ENCODE data around the gene NRXN3. TPM values are rescaled to one million over a fixed set of nuclear protein-coding genes. Genes with fewer than 3 reads are reported as not detected.

Gene NRXN3
- total RNA-seq, 1 experiment from 2014 or later: 0.02 TPM

DNA sequence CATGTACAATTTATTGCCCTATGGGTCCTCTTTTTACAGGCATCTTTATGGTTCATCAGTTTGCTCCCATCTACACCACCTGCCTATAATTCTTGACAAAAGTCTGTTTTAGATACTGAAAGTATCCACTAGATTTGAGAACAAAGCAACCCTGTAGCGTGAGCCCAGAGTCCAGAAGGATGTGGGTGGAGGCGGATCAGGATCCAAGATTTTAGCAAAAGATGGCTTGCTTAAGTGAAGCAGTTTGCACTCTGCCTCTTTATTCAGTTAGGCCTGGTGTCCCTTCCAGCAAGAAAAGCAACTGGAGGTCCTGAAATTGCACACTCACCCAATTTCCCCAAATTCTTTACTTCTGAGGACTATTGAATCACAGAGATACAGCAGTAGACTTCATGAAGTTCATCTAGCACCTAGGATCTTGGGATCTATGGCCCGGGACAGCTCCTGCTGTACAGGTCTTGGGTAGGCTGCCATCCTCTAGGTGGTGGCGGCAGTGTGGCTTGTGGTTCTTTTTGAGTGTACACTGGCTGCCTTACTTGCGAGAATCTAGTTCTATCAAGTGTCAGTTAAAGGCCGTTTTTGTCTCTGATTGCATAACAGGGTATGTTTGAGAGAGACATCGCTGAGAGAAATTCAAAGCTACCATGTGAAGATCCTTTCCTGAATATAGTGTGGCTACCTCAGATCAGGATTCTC is 873.2 kb downstream of the NRXN3 start:
- Histone ChIP-seq H3K9me3 (replicated peaks) (no peaks in the 10 kb centered on the region), H3K27ac (no peak overlapping the region), H3K4me3 (no peak overlapping the region), H3K27me3 (no peaks in the 10 kb centered on the region), H3K36me3 (no peaks in the 10 kb centered on the region), H3K4me1 (no peaks in the 10 kb centered on the region)
- no peak for DNase-seq

DNA sequence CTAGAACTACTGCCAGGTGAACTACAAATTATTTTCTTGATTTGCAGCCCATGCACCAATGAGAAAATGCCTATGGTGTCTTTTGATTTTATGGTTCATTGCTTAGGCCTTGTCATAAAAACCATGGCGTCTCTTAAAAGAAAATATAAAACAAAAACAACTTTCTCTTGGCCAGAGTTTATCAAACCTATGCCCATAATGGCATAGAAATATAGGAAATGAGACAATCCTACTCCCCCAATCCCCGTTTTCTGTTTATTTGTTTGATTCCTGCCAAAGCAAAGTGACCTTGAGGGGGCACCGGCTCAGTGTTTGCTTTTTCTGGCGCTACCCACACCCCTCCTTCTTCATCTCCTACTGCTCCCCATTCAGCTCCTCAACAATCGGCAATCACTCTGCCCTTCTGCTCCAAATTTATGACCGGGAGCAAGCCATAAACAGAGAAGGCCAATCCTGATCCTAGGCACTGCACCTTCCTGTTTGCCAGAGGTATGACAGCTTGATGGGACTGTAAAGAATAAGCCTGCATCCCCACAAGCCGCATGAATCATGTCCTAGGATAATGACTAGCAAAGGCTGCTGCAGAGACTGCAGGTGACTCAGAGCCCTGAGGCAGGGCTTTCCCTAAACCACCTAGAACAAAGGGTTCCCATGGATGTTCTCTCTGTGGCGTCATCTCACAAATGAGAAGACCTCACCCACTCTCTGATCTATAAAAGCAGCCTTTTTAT is 874.9 kb downstream of the NRXN3 start:
- H3K36me3 ChIP-seq: no peaks in the 10 kb centered on the region
- no peaks in the 10 kb centered on the region for H3K4me1 ChIP-seq
- H3K27me3 ChIP-seq: no peaks in the 10 kb centered on the region
- no peaks in the 10 kb centered on the region for H3K9me3 ChIP-seq (replicated peaks)
- peak; percentile 17 for DNase-seq
- H3K27ac ChIP-seq: no peak overlapping the region
- H3K4me3 ChIP-seq: no peak overlapping the region

DNA sequence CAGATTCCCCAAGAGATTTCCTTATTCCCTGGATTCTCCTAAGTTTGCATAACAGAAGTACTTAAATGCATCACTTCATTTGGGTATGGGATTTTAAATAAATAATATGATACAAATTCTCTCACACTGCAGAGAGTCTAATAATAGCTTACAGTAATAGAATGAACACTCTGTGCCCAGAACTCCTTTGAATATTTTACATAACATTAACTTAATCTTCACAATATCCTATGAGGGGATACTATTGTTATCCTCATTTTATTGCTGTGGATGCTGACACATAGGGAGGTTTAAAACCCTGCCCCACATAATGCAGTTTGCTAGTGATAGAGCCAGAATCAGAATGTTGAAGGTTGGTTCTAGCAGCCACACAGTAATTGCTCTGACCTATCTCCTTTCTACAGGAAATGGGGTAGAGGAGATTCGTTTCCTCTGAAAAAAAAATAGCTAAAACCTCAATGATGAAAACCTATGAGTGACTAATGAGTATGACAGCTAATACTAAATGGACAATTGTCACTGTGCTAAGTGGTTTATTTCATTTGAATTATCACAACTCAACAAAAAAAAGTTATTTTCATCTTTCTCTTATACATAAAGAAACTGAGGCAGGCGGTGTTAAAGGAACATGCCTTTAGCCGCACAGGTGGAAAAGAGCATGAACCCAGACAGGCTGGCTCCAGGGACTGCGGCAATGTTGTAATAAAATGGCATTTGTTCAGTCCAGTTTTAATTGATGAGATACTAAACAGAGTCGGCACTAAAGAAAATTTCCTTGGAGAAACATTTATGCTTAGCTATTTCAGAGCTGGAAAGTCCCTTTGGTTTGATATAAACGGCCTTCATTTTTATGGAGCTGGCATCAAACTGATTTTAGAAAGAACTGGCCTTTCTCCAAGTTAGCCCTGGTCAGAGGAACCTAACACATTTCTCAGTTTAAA is 880.9 kb downstream of the NRXN3 start:
- no peaks in the 10 kb centered on the region for H3K36me3 ChIP-seq
- H3K4me1 ChIP-seq: no peaks in the 10 kb centered on the region
- no peak for DNase-seq
- H3K4me3 ChIP-seq: no peak overlapping the region
- H3K9me3 ChIP-seq (replicated peaks): no peaks in the 10 kb centered on the region
- no peaks in the 10 kb centered on the region for H3K27me3 ChIP-seq
- no peak overlapping the region for H3K27ac ChIP-seq

DNA sequence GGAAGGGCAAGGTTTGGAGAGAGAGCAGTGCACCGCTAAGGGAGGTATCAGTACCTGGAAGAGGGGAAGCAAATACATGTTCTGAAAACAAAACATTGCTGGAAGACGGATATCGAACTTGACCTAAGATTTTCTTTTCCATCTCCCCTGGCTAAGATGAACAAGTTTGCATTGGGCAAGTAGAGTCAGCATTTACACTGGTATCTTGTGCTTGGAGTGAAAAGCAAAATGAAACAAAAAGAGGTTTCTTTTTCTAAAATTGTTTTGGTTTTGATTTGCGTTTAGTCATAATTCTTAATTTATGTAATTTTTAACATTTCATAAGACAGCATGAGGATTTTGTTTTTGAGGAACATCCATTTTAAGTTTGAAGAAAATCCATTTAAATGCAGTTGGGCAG is 881.6 kb downstream of the NRXN3 start:
- no peak for DNase-seq
- Histone ChIP-seq H3K36me3 (no peaks in the 10 kb centered on the region), H3K4me1 (no peaks in the 10 kb centered on the region), H3K27me3 (no peaks in the 10 kb centered on the region), H3K4me3 (no peak overlapping the region), H3K9me3 (replicated peaks) (no peaks in the 10 kb centered on the region), H3K27ac (no peak overlapping the region)

DNA sequence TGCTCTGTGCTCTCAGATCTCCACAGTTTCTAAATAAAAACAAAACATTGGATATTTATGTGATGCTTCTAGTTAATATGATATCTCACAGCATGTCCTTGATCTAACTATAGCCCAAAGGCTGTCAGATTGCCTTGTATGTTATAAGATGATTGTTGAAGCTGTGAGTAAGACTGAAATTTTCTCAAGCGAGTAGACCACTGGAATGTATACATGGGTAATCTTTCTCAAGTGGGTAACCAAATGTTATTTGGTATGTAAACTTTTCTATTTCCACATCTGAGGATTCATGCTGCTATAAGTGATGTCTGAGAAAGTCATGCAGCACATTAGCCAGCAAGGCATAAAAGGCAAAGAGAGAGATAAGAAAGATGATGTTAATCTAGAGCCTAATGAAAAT is 886.7 kb downstream of the NRXN3 start:
- Histone ChIP-seq H3K4me1 (no peaks in the 10 kb centered on the region), H3K4me3 (no peak overlapping the region), H3K27ac (no peak overlapping the region), H3K9me3 (replicated peaks) (no peaks in the 10 kb centered on the region), H3K36me3 (no peaks in the 10 kb centered on the region), H3K27me3 (no peaks in the 10 kb centered on the region)
- DNase-seq: no peak

DNA sequence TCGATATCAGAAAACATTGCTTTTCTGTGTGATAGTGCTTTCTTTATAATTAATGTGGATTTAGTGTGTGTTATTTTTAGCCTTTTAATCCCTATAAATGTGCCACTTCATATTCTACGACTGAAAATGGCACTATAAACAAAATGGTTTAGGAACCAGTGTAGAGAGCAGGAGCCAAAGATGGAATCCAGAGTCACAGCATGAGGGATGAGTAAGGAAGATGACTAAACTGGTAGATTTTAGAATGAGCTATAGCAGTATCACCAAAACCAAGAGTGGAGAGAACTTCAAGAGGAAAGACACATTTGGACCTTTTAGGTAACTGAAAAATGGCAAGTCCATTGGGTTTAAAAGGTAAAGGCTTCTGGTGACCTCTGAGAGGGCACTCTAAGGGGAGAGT is 887.2 kb downstream of the NRXN3 start:
- Histone ChIP-seq H3K27me3 (no peaks in the 10 kb centered on the region), H3K9me3 (replicated peaks) (no peaks in the 10 kb centered on the region), H3K27ac (no peak overlapping the region), H3K4me3 (no peak overlapping the region), H3K4me1 (no peaks in the 10 kb centered on the region), H3K36me3 (no peaks in the 10 kb centered on the region)
- DNase-seq: no peak

DNA sequence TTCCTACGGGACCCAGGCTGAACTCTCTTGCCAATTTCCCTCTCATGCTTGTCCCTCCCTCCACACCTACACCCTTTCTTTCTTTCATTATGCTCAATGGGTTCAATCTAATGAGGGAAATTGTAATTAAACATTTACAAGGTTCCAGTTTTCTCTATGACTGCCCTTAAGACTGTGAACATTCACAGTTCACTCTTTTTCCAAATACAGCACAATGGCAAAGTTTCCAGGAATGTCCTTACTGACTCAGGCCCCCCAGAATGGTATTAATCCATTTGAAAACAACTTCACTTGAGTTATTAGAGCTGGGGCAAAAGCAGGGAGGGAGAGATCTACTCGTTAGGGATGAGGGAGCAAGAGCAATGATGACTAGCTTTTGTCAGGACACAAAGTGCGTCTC is 892.1 kb downstream of the NRXN3 start:
- no peak for DNase-seq
- H3K27me3 ChIP-seq: no peaks in the 10 kb centered on the region
- H3K27ac ChIP-seq: no peak overlapping the region
- H3K36me3 ChIP-seq: no peaks in the 10 kb centered on the region
- H3K4me3 ChIP-seq: no peak overlapping the region
- H3K9me3 ChIP-seq (replicated peaks): no peaks in the 10 kb centered on the region
- no peaks in the 10 kb centered on the region for H3K4me1 ChIP-seq

DNA sequence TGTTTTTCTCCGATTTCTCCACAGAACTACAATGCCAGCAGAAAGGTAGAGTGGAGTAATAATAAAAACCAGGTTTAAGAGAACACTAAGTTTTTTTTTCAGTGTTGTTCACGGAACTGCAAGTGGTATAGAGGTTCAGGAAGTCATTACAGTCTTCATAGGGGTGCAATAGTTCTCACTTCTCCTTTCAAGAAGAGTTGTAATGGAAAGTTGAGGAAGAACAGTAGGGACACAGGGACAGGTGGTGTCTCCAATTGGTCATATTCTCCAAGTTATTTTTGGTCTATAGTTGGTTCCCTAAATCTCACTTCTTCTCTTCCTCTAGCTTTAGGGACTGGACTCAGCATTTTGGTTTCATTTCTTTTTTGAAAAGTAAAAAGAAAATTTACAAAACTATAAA is 894.0 kb downstream of the NRXN3 start:
- H3K4me3 ChIP-seq: no peak overlapping the region
- DNase-seq: no peak
- H3K4me1 ChIP-seq: no peaks in the 10 kb centered on the region
- no peak overlapping the region for H3K27ac ChIP-seq
- no peaks in the 10 kb centered on the region for H3K9me3 ChIP-seq (replicated peaks)
- no peaks in the 10 kb centered on the region for H3K36me3 ChIP-seq
- no peaks in the 10 kb centered on the region for H3K27me3 ChIP-seq

DNA sequence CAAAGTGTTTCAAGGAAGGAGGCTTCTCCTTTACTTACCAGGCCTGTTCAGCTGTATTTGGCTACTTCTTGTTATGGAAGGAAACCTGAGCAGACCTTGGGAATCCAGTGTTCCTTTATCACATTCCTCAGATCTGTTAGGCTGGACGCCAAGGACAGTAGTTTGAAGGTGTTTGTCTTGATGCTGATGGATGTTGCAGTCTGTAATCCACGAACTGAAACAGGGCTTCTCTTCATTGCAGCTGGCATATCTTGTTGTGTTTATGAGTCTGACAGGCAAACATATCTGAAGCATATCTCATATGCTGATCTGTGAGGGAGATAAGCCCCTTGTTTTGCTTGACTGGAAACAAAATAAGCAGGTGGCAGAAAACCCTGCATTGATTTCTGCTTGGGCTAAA is 904.3 kb downstream of the NRXN3 start:
- peak in 1 of 2 experiments; percentile 15 for DNase-seq
- H3K27ac ChIP-seq: no peak overlapping the region
- H3K4me1 ChIP-seq: peaks cover 4% of the 10 kb centered on the region; the same call in 1 of the 2 replicates
- no peaks in the 10 kb centered on the region for H3K27me3 ChIP-seq
- H3K4me3 ChIP-seq: no peak overlapping the region
- no peaks in the 10 kb centered on the region for H3K9me3 ChIP-seq (replicated peaks)
- H3K36me3 ChIP-seq: no peaks in the 10 kb centered on the region

DNA sequence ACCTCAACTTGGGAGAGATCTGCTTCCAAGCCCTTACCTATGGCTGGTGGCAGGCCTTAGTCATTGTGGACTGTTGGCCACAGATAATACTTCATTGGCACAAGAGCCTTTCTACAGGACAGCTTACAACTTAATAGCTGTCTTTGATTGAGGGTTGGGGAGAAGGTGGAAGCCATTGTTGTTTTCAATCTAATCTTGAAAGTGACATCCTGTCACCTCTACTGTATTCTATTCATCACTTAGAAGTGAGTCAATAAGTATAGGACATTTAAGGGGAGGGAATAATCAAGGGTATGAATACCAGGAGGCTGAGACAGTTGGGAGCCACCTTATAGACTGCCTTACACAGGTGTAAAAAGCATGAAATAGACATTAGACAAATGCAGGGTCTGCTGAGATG is 906.3 kb downstream of the NRXN3 start:
- no peaks in the 10 kb centered on the region for H3K9me3 ChIP-seq (replicated peaks)
- no peaks in the 10 kb centered on the region for H3K36me3 ChIP-seq
- no peak overlapping the region for H3K4me3 ChIP-seq
- no peak overlapping the region for H3K27ac ChIP-seq
- H3K27me3 ChIP-seq: no peaks in the 10 kb centered on the region
- H3K4me1 ChIP-seq: peaks cover 4% of the 10 kb centered on the region; the same call in 1 of the 2 replicates
- no peak for DNase-seq

DNA sequence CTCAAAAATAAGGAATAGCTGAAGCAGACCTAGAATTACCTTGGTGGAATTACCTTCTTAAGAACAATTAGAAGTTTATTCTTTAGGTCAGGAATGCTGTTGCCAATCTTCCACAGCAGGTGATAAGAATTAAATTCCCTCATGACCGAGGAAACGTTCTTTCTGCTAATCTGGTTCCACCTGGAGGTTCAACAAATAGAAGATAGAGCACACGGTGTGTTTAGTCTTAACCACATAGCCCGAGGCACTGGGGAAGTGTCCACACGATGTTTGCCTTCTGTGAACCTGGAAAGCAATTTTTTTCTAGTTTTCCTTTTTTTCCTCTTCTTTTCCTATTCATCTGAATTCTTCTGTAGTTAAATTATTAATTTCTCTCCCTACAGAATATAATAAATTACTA is 906.9 kb downstream of the NRXN3 start:
- H3K27ac ChIP-seq: no peak overlapping the region
- no peak for DNase-seq
- no peaks in the 10 kb centered on the region for H3K27me3 ChIP-seq
- H3K4me3 ChIP-seq: no peak overlapping the region
- H3K9me3 ChIP-seq (replicated peaks): no peaks in the 10 kb centered on the region
- no peaks in the 10 kb centered on the region for H3K36me3 ChIP-seq
- peaks cover 4% of the 10 kb centered on the region; the same call in 1 of the 2 replicates for H3K4me1 ChIP-seq

DNA sequence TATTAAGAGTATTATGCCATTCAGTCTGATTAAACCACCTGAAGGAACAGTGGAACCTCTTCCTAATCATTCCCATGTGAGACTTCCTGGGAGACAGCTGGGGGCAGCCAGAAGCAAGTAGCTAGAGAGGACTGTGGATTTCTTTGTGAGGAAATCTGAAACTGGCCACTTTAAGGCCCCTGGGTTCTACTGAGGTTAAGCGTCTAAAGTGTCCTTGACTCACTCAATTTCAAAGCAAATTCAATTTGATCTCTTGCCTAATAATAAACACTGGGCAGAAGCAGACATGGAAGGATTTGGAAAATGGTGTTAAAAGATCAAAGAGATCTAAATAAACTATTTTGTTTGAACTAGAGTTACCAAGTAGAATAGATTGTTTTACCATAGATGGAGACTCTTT is 909.9 kb downstream of the NRXN3 start:
- Histone ChIP-seq H3K4me3 (no peak overlapping the region), H3K4me1 (no peaks in the 10 kb centered on the region), H3K27ac (no peak overlapping the region), H3K27me3 (no peaks in the 10 kb centered on the region), H3K36me3 (no peaks in the 10 kb centered on the region), H3K9me3 (replicated peaks) (no peaks in the 10 kb centered on the region)
- peak in 1 of 2 experiments; percentile 6 for DNase-seq

DNA sequence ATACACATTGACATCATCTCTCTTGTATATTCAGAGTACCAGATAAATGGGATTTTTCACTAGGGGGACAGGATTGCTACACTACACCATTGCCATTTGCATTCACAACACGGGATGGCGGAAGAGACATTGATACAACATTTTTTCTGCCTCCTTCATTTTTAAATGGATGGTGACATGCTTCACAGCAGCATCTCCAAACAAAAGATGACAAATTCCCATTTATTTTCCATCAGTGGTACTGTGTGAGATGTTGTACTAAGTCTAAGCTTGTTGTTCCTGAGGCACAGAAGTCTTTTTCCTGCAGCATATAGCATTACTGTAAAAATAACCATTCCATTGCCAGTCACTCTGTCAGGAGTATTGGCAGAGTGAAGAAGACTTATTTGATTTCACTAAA is 912.7 kb downstream of the NRXN3 start:
- no peaks in the 10 kb centered on the region for H3K27me3 ChIP-seq
- no peak for DNase-seq
- no peaks in the 10 kb centered on the region for H3K9me3 ChIP-seq (replicated peaks)
- no peaks in the 10 kb centered on the region for H3K4me1 ChIP-seq
- no peak overlapping the region for H3K27ac ChIP-seq
- H3K4me3 ChIP-seq: no peak overlapping the region
- H3K36me3 ChIP-seq: no peaks in the 10 kb centered on the region

DNA sequence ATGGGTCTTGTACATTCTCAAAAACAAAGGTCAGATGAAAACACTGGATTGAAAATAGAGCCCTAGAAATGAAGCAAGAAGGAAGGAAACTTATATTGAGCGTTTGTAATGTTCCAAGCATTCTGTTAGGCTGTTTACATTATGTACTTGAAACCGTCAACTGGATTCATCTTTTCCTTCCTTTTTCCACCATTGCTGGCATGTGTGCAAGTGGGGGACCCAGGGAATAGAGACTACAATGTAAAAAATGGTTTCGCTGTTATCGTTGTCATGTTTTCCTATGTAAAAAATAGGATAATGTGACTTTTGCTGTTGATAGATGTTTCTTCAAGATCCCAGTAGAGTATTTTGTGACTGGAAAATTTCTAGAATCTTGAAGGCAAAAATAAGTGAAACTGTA is 913.2 kb downstream of the NRXN3 start:
- Histone ChIP-seq H3K4me1 (no peaks in the 10 kb centered on the region), H3K27me3 (no peaks in the 10 kb centered on the region), H3K4me3 (no peak overlapping the region), H3K9me3 (replicated peaks) (no peaks in the 10 kb centered on the region), H3K27ac (no peak overlapping the region), H3K36me3 (no peaks in the 10 kb centered on the region)
- no peak for DNase-seq

DNA sequence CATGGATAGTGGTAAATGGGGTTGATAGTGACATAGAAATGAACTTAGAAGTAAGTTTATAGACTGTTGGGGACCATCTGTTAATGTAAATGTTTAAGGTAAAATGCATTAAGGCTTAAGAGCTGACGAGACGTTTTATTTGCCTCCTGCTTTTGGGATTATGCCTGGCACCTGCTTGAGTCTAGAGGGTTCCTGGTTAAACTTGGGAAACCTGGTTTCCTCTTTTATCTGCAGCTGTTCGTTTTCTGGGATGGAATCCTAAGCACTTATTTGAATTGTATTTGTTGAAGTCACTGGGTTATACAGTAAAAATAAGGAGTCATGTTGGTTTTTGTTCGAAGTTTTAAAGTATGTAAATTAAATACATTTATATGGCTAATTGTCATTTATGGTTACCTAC is 914.7 kb downstream of the NRXN3 start:
- H3K9me3 ChIP-seq (replicated peaks): no peaks in the 10 kb centered on the region
- H3K4me3 ChIP-seq: no peak overlapping the region
- no peaks in the 10 kb centered on the region for H3K36me3 ChIP-seq
- H3K4me1 ChIP-seq: no peaks in the 10 kb centered on the region
- H3K27ac ChIP-seq: no peak overlapping the region
- no peaks in the 10 kb centered on the region; the same call in 1 of the 2 replicates for H3K27me3 ChIP-seq
- DNase-seq: no peak

Measured in SJCRH30 (cell line).